ENCODE measurements around the gene AHSG. TPM values are rescaled to one million over a fixed set of nuclear protein-coding genes. Genes with fewer than 3 reads are reported as not detected.
"Not testable (repeated sequence)": the region's sequence is repeated elsewhere in the genome, so short reads cannot be mapped to it uniquely, and the experiment has no call there.

Gene AHSG
- total RNA-seq, 1 donor from 2014 or later = not detected

GRCh38 chr3:186626254-186626847 lies 13.5 kb downstream of the AHSG start:
- Histone ChIP-seq H3K4me3 (no peak overlapping the region), H3K9me3 (no peaks in the 10 kb centered on the region), H3K27ac (no peak overlapping the region), H3K27me3 (peaks cover 5% of the 10 kb centered on the region), H3K36me3 (no peaks in the 10 kb centered on the region), H3K4me1 (no peaks in the 10 kb centered on the region)
- DNase-seq (no peak), ATAC-seq (no peak)
- intact Hi-C loops (cut with DNase I) = no loop called here
- TF ChIP-seq CTCF (IDR thresholded peaks at IDR 0.05) = no peak

GRCh38 chr3:186627852-186628414 lies 15.1 kb downstream of the AHSG start:
- intact Hi-C loops (cut with DNase I) = no loop called here
- Histone ChIP-seq H3K9me3 (no peaks in the 10 kb centered on the region), H3K27me3 (peaks cover 5% of the 10 kb centered on the region), H3K27ac (no peak overlapping the region), H3K4me1 (no peaks in the 10 kb centered on the region), H3K36me3 (no peaks in the 10 kb centered on the region), H3K4me3 (no peak overlapping the region)
- ATAC-seq = no peak
- no peak for TF ChIP-seq CTCF (IDR thresholded peaks at IDR 0.05)
- no peak for DNase-seq

- Histone ChIP-seq H3K4me1 (no peaks in the 10 kb centered on the region), H3K9me3 (no peaks in the 10 kb centered on the region), H3K36me3 (no peaks in the 10 kb centered on the region), H3K27ac (no peak overlapping the region), H3K27me3 (peaks cover under 1% of the 10 kb centered on the region), H3K4me3 (no peak overlapping the region)
- intact Hi-C loops (cut with DNase I) = no loop called here
- ATAC-seq (no peak), DNase-seq (no peak)
- no peak for TF ChIP-seq CTCF (IDR thresholded peaks at IDR 0.05)
Observed at GRCh38 chr3:186628756-186629155, 15.9 kb downstream of the AHSG start.

- intact Hi-C loops (cut with DNase I) = no loop called here
- no peaks in the 10 kb centered on the region for H3K27me3 ChIP-seq
- no peak for TF ChIP-seq CTCF (IDR thresholded peaks at IDR 0.05)
- H3K27ac ChIP-seq = no peak overlapping the region
- no peaks in the 10 kb centered on the region for H3K36me3 ChIP-seq
- no peak overlapping the region for H3K4me3 ChIP-seq
- ATAC-seq = no peak
- no peak for DNase-seq
- no peaks in the 10 kb centered on the region for H3K4me1 ChIP-seq
- no peaks in the 10 kb centered on the region for H3K9me3 ChIP-seq
Observed at GRCh38 chr3:186630950-186631641, 18.2 kb downstream of the AHSG start.

- no peak overlapping the region for H3K27ac ChIP-seq
- H3K9me3 ChIP-seq = no peaks in the 10 kb centered on the region
- intact Hi-C loops (cut with DNase I) = no loop called here
- peaks cover 2% of the 10 kb centered on the region for H3K27me3 ChIP-seq
- H3K4me1 ChIP-seq = no peaks in the 10 kb centered on the region
- H3K4me3 ChIP-seq = no peak overlapping the region
- no peaks in the 10 kb centered on the region for H3K36me3 ChIP-seq
- ATAC-seq (no peak), DNase-seq (no peak)
- no peak for TF ChIP-seq CTCF (IDR thresholded peaks at IDR 0.05)
Observed at GRCh38 chr3:186633481-186633880, 20.6 kb downstream of the AHSG start.

- H3K36me3 ChIP-seq; H3K4me3 ChIP-seq; intact Hi-C loops (cut with DNase I); ATAC-seq; H3K4me1 ChIP-seq; H3K27ac ChIP-seq; DNase-seq; H3K27me3 ChIP-seq; H3K9me3 ChIP-seq: not testable (repeated sequence)
Observed at GRCh38 chr3:186634207-186634606, 21.3 kb downstream of the AHSG start.

Measured in upper lobe of right lung (tissue), 1 donor.